Activated CD8-positive, alpha-beta memory T cell treated with anti-CD3 and anti-CD28 coated beads, Interleukin-2, amount 10 ng/mL, durations not matched to agents 7 days and 5 days (primary cell): ENCODE data around the gene PRAMEF12. TPM values are rescaled to one million over a fixed set of nuclear protein-coding genes. Genes with fewer than 3 reads are reported as not detected.

Source experiments
- total RNA-seq, 2 experiments: library from RNA; stranded (reverse); gene quantifications; one replicate each; pipeline ENCODE4 v1.2.3, GENCODE V29; 2021

PRAMEF12 gene
- total RNA-seq, 2 experiments from 2014 or later, result not detected

Other genes starting within 250 kb of the PRAMEF12 start
- gene DHRS3, start 155.5 kb upstream of the PRAMEF12 start, total RNA-seq, result 10 to 100 TPM; 20.8 to 60.4 TPM
- not detected for gene AADACL4, start 129.7 kb upstream of the PRAMEF12 start, total RNA-seq
- not detected for gene AADACL3, start 57.6 kb upstream of the PRAMEF12 start, total RNA-seq
- not detected for gene CFAP107, start 27.5 kb upstream of the PRAMEF12 start, total RNA-seq
- not detected for gene PRAMEF1, start 17.7 kb downstream of the PRAMEF12 start, total RNA-seq
- not detected for gene PRAMEF11, start 57.7 kb downstream of the PRAMEF12 start, total RNA-seq
- not detected for gene HNRNPCL1, start 75.0 kb downstream of the PRAMEF12 start, total RNA-seq
- not detected for gene PRAMEF2, start 83.3 kb downstream of the PRAMEF12 start, total RNA-seq
- not detected for gene PRAMEF4, start 112.5 kb downstream of the PRAMEF12 start, total RNA-seq
- not detected for gene PRAMEF10, start 124.5 kb downstream of the PRAMEF12 start, total RNA-seq
- gene PRAMEF7, start 142.9 kb downstream of the PRAMEF12 start, total RNA-seq, result not detected
- gene PRAMEF6, start 173.8 kb downstream of the PRAMEF12 start, total RNA-seq, result not detected